ENCODE data around the gene HMGB2. TPM values are rescaled to one million over a fixed set of nuclear protein-coding genes. Genes with fewer than 3 reads are reported as not detected.

HMGB2 gene
- polyA plus RNA-seq, 3 donors: 129 to 299 (median 248) TPM

DNA sequence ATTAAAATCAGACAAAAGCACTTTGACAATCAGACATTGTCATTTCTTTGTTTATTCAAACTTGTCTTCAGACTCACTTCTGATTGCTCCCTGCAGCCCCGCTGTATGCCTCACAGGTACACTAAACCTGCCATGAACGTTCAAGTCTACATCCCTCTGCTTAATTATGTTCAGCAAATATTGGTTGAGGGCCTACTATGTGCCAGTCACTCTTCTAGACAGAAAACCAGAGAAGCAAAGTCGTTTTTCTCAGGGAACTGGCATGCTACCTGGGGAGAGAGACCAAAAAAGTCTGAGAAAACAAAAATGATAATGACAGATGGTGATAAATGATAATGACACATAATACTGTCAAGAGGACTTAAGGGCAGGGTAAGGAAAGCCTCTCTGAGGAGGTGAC, 19.4 kb downstream of the HMGB2 start:
- Mint-ChIP-seq H3K27ac (no peak overlapping the region), H3K4me3 (no peak overlapping the region), H3K27me3 (ENCODE audit: low read depth in 3 of 3) (no peaks in the 10 kb centered on the region), H3K9me3 (peaks cover 0 to 2% (median 0%) of the 10 kb centered on the region in 7 donors), H3K4me1 (peaks cover 8% of the 10 kb centered on the region), H3K36me3 (peaks cover 33 to 40% of the 10 kb centered on the region in 2 donors)
- Histone ChIP-seq H3K27ac (ENCODE audit: low read depth in 1 of 2, low read length in 2 of 2) (no peak overlapping the region), H4K20me1 (ENCODE audit: insufficient read depth, low read length) (no peaks in the 10 kb centered on the region), H2AFZ (ENCODE audit: insufficient read depth, low read depth, low read length, poor library complexity, severe bottlenecking) (no peak overlapping the region), H3K9ac (ENCODE audit: insufficient read depth, low read length, poor library complexity, severe bottlenecking) (no peak overlapping the region), H3K27me3 (ENCODE audit: control insufficient read depth in 2 of 2, insufficient read depth in 2 of 2, low read length in 2 of 2) (no peaks in the 10 kb centered on the region), H3K4me3 (replicated peaks in 1 of 3; ENCODE audit: low read depth in 2 of 3, low read length in 3 of 3) (no peak overlapping the region), H3K36me3 (replicated peaks in 1 of 2; ENCODE audit: control insufficient read depth in 1 of 2, insufficient read depth in 2 of 2, low read length in 2 of 2) (peaks cover 66 to 85% of the 10 kb centered on the region in 2 donors), H3K9me3 (replicated peaks in 1 of 2; ENCODE audit: control insufficient read depth in 1 of 2, insufficient read depth in 1 of 2, low read length in 2 of 2) (no peaks in the 10 kb centered on the region), H3K79me2 (ENCODE audit: insufficient read depth, low read length) (no peaks in the 10 kb centered on the region), H3K4me2 (replicated peaks; ENCODE audit: extremely low read depth, low read length, poor library complexity, severe bottlenecking) (no peak overlapping the region), H3K4me1 (ENCODE audit: control insufficient read depth in 1 of 2, insufficient read depth in 2 of 2, low read length in 2 of 2) (peaks cover 7 to 14% of the 10 kb centered on the region in 2 donors)
- intact Hi-C loops (cut with micrococcal nuclease): loop anchor here (5.0 to 10.0 kb wide), 2 partner anchors 103 to 180 kb away; no protein-coding TSS in a partner anchor
- DNase-seq: no peak
- WGBS (ENCODE audit: insufficient coverage): 93% methylated on average over 3 of the region's 3 CpGs
- TF ChIP-seq, protein P1, sequence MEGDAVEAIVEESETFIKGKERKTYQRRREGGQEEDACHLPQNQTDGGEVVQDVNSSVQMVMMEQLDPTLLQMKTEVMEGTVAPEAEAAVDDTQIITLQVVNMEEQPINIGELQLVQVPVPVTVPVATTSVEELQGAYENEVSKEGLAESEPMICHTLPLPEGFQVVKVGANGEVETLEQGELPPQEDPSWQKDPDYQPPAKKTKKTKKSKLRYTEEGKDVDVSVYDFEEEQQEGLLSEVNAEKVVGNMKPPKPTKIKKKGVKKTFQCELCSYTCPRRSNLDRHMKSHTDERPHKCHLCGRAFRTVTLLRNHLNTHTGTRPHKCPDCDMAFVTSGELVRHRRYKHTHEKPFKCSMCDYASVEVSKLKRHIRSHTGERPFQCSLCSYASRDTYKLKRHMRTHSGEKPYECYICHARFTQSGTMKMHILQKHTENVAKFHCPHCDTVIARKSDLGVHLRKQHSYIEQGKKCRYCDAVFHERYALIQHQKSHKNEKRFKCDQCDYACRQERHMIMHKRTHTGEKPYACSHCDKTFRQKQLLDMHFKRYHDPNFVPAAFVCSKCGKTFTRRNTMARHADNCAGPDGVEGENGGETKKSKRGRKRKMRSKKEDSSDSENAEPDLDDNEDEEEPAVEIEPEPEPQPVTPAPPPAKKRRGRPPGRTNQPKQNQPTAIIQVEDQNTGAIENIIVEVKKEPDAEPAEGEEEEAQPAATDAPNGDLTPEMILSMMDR (IDR thresholded peaks at IDR 0.05): no peak

DNA sequence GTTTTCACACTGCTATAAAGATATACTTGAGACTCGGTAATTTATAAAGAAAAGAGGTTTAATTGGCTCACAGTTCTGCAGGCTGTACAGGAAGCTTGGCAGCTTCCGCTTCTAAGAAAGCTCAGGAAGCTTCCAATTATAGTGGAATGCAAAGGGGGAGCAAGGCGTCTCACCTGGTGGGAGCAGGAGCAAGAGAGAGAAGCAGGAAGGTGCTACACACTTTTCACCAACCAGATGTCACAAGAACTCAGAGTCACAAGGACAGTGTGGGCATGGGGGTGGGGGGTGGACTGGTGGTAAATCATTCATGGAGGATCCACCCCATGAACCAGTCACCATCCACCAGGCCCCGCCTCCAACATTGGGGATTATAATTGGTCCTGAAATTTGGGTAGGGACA, 22.8 kb downstream of the HMGB2 start:
- TF ChIP-seq, protein P1 (IDR thresholded peaks at IDR 0.05): no peak
- no peaks in the 10 kb centered on the region for H3K79me2 ChIP-seq (ENCODE audit: insufficient read depth, low read length)
- intact Hi-C loops (cut with micrococcal nuclease): loop anchor here in 1 of 2 donors (10.0 kb wide), 1 partner anchor 183 kb away; no protein-coding TSS in a partner anchor
- peaks cover 10% of the 10 kb centered on the region for H4K20me1 ChIP-seq (ENCODE audit: insufficient read depth, low read length)
- 92% methylated on average over 2 of the region's 4 CpGs for WGBS (ENCODE audit: insufficient coverage)
- no peaks in the 10 kb centered on the region for H3K4me1 ChIP-seq (ENCODE audit: control insufficient read depth in 1 of 2, insufficient read depth in 2 of 2, low read length in 2 of 2)
- H2AFZ ChIP-seq (ENCODE audit: insufficient read depth, low read depth, low read length, poor library complexity, severe bottlenecking): no peak overlapping the region
- H3K36me3 ChIP-seq (replicated peaks in 1 of 2; ENCODE audit: control insufficient read depth in 1 of 2, insufficient read depth in 2 of 2, low read length in 2 of 2): peaks cover 61 to 95% of the 10 kb centered on the region in 2 donors
- no peak overlapping the region for H3K27ac ChIP-seq (ENCODE audit: low read depth in 1 of 2, low read length in 2 of 2)
- Mint-ChIP-seq H3K9me3 (peaks cover 0 to 2% (median 0%) of the 10 kb centered on the region in 7 donors), H3K4me3 (no peak overlapping the region), H3K27ac (no peak overlapping the region), H3K36me3 (peaks cover 48 to 57% of the 10 kb centered on the region in 2 donors), H3K4me1 (no peaks in the 10 kb centered on the region), H3K27me3 (ENCODE audit: low read depth in 3 of 3) (no peaks in the 10 kb centered on the region)
- H3K4me2 ChIP-seq (replicated peaks; ENCODE audit: extremely low read depth, low read length, poor library complexity, severe bottlenecking): no peak overlapping the region
- DNase-seq: no peak
- H3K27me3 ChIP-seq (ENCODE audit: control insufficient read depth in 2 of 2, insufficient read depth in 2 of 2, low read length in 2 of 2): no peaks in the 10 kb centered on the region
- no peaks in the 10 kb centered on the region for H3K9me3 ChIP-seq (replicated peaks in 1 of 2; ENCODE audit: control insufficient read depth in 1 of 2, insufficient read depth in 1 of 2, low read length in 2 of 2)
- no peak overlapping the region for H3K4me3 ChIP-seq (replicated peaks in 1 of 3; ENCODE audit: low read depth in 2 of 3, low read length in 3 of 3)
- H3K9ac ChIP-seq (ENCODE audit: insufficient read depth, low read length, poor library complexity, severe bottlenecking): no peak overlapping the region
